Measurements from ENCODE around the gene ROM1. TPM values are rescaled to one million over a fixed set of nuclear protein-coding genes. Genes with fewer than 3 reads are reported as not detected.

ROM1 gene
- polyA plus RNA-seq, 1 donor from 2014 or later: 0.19 TPM

GRCh38 chr11:62599901-62600300, 13.2 kb upstream of the ROM1 start:
- Mint-ChIP-seq H3K36me3 (peaks cover 11% of the 10 kb centered on the region), H3K27me3 (peaks cover 2% of the 10 kb centered on the region), H3K9me3 (peaks cover 0 to 3% (median 0%) of the 10 kb centered on the region in 3 donors), H3K4me1 (peaks cover 31 to 45% (median 37%) of the 10 kb centered on the region in 3 donors), H3K4me3 (peak overlapping the region; percentile 89 to 99 (median 96)), H3K27ac (peak overlapping the region; percentile 92 to 94 (median 94))

GRCh38 chr11:62600367-62601121, 12.5 kb upstream of the ROM1 start:
- peaks cover 0 to 3% (median 0%) of the 10 kb centered on the region in 3 donors for H3K9me3 Mint-ChIP-seq
- peaks cover 11% of the 10 kb centered on the region for H3K36me3 Mint-ChIP-seq
- peaks cover 31 to 43% (median 37%) of the 10 kb centered on the region in 3 donors for H3K4me1 Mint-ChIP-seq
- peak overlapping the region; percentile 92 to 94 (median 94) for H3K27ac Mint-ChIP-seq
- H3K4me3 Mint-ChIP-seq: peak overlapping the region; percentile 89 to 99 (median 96)
- H3K27me3 Mint-ChIP-seq: peaks cover 2% of the 10 kb centered on the region

GRCh38 chr11:62601122-62601371, 12.0 kb upstream of the ROM1 start:
- Mint-ChIP-seq H3K36me3 (peaks cover 11% of the 10 kb centered on the region), H3K4me3 (peak overlapping the region; percentile 89 to 99 (median 96)), H3K27ac (peak overlapping the region; percentile 47 to 94 (median 94)), H3K9me3 (peaks cover 0 to 3% (median 0%) of the 10 kb centered on the region in 3 donors), H3K4me1 (peaks cover 31 to 43% (median 38%) of the 10 kb centered on the region in 3 donors), H3K27me3 (peaks cover 2% of the 10 kb centered on the region)

- Mint-ChIP-seq H3K27ac (peak within 1 kb of the TSS; percentile 94 to 99 (median 97)), H3K4me3 (peak within 1 kb of the TSS; percentile 89 to 99 (median 96)), H3K9me3 (peaks cover 0 to 3% (median 0%) of the 10 kb centered on the region in 3 donors), H3K36me3 (peaks cover 11% of the 10 kb centered on the region), H3K27me3 (peaks cover 2% of the 10 kb centered on the region), H3K4me1 (peaks cover 31 to 44% (median 41%) of the 10 kb centered on the region in 3 donors)
Observed at GRCh38 chr11:62601372-62602140, 11.5 kb upstream of the ROM1 start, which contains the start of gene MTA2. TSS of gene MTA2 (minus strand) at chr11:62601865. CDS start at chr11:62601450, 415 bp downstream.

- peaks cover 11% of the 10 kb centered on the region for H3K36me3 Mint-ChIP-seq
Observed at GRCh38 chr11:62602141-62603071, 10.7 kb upstream of the ROM1 start.

GRCh38 chr11:62603072-62603408, 10.0 kb upstream of the ROM1 start:
- H3K4me3 Mint-ChIP-seq: peak overlapping the region; percentile 65 to 76 (median 70)
- H3K4me1 Mint-ChIP-seq: peaks cover 32 to 46% (median 45%) of the 10 kb centered on the region in 3 donors
- H3K27me3 Mint-ChIP-seq: peaks cover 2% of the 10 kb centered on the region
- H3K36me3 Mint-ChIP-seq: peaks cover 11% of the 10 kb centered on the region
- peak overlapping the region in 2 of 3 donors; percentile 54 to 75 for H3K27ac Mint-ChIP-seq
- H3K9me3 Mint-ChIP-seq: peaks cover 0 to 3% (median 0%) of the 10 kb centered on the region in 3 donors

More at GRCh38 chr11:62602141-62603071, 10.7 kb upstream of the ROM1 start:
- H3K9me3 Mint-ChIP-seq: peaks cover 0 to 3% (median 0%) of the 10 kb centered on the region in 3 donors
- H3K4me1 Mint-ChIP-seq: peaks cover 31 to 45% (median 41%) of the 10 kb centered on the region in 3 donors
- peaks cover 2% of the 10 kb centered on the region for H3K27me3 Mint-ChIP-seq
- peak overlapping the region; percentile 94 to 99 (median 97) for H3K27ac Mint-ChIP-seq
- H3K4me3 Mint-ChIP-seq: peak overlapping the region; percentile 89 to 99 (median 96)

- Mint-ChIP-seq H3K9me3 (peaks cover 0 to 3% (median 0%) of the 10 kb centered on the region in 3 donors), H3K27ac (peak overlapping the region; percentile 49 to 75 (median 54)), H3K4me3 (peak overlapping the region in 3 of 4 donors; percentile 65 to 73 (median 68)), H3K27me3 (no peaks in the 10 kb centered on the region), H3K36me3 (peaks cover 8% of the 10 kb centered on the region), H3K4me1 (peaks cover 25 to 39% (median 38%) of the 10 kb centered on the region in 3 donors)
Observed at GRCh38 chr11:62603776-62604299, 9.2 kb upstream of the ROM1 start.

GRCh38 chr11:62604460-62605120, 8.5 kb upstream of the ROM1 start:
- H3K27me3 Mint-ChIP-seq: no peaks in the 10 kb centered on the region
- H3K36me3 Mint-ChIP-seq: peaks cover 5% of the 10 kb centered on the region
- H3K4me1 Mint-ChIP-seq: peaks cover 19 to 34% (median 31%) of the 10 kb centered on the region in 3 donors
- H3K4me3 Mint-ChIP-seq: peak overlapping the region in 1 of 4 donors; percentile 65
- no peaks in the 10 kb centered on the region for H3K9me3 Mint-ChIP-seq
- peak overlapping the region in 1 of 3 donors; percentile 54 for H3K27ac Mint-ChIP-seq

GRCh38 chr11:62605467-62605866, 7.6 kb upstream of the ROM1 start:
- no peaks in the 10 kb centered on the region for H3K27me3 Mint-ChIP-seq
- no peaks in the 10 kb centered on the region for H3K9me3 Mint-ChIP-seq
- H3K4me1 Mint-ChIP-seq: peaks cover 11 to 27% (median 27%) of the 10 kb centered on the region in 3 donors
- peaks cover 4% of the 10 kb centered on the region for H3K36me3 Mint-ChIP-seq
- peak overlapping the region in 1 of 4 donors; percentile 14 for H3K4me3 Mint-ChIP-seq
- peak overlapping the region in 2 of 3 donors; percentile 57 to 62 for H3K27ac Mint-ChIP-seq

GRCh38 chr11:62605902-62606301, 7.2 kb upstream of the ROM1 start:
- Mint-ChIP-seq H3K27me3 (no peaks in the 10 kb centered on the region), H3K9me3 (no peaks in the 10 kb centered on the region), H3K4me3 (peak overlapping the region in 1 of 4 donors; percentile 45), H3K36me3 (peaks cover 4% of the 10 kb centered on the region), H3K4me1 (peaks cover 13 to 29% (median 25%) of the 10 kb centered on the region in 3 donors), H3K27ac (peak overlapping the region in 1 of 3 donors; percentile 62)

- no peaks in the 10 kb centered on the region for H3K27me3 Mint-ChIP-seq
- peak overlapping the region in 1 of 4 donors; percentile 75 for H3K4me3 Mint-ChIP-seq
- H3K9me3 Mint-ChIP-seq: no peaks in the 10 kb centered on the region
- H3K27ac Mint-ChIP-seq: peak overlapping the region in 1 of 3 donors; percentile 98
- no peaks in the 10 kb centered on the region for H3K36me3 Mint-ChIP-seq
- H3K4me1 Mint-ChIP-seq: peaks cover 12 to 26% (median 18%) of the 10 kb centered on the region in 3 donors
Observed at GRCh38 chr11:62607714-62608113, 5.3 kb upstream of the ROM1 start.

- H3K4me1 Mint-ChIP-seq: peaks cover 10 to 20% (median 19%) of the 10 kb centered on the region in 3 donors
- no peaks in the 10 kb centered on the region for H3K36me3 Mint-ChIP-seq
- H3K9me3 Mint-ChIP-seq: no peaks in the 10 kb centered on the region
- no peaks in the 10 kb centered on the region for H3K27me3 Mint-ChIP-seq
- H3K4me3 Mint-ChIP-seq: peak overlapping the region in 1 of 4 donors; percentile 95
- peak overlapping the region in 1 of 3 donors; percentile 98 for H3K27ac Mint-ChIP-seq
Observed at GRCh38 chr11:62608776-62609175, 4.3 kb upstream of the ROM1 start.

GRCh38 chr11:62610403-62610802, 2.7 kb upstream of the ROM1 start:
- H3K36me3 Mint-ChIP-seq: no peaks in the 10 kb centered on the region
- H3K4me1 Mint-ChIP-seq: peaks cover 10 to 18% (median 17%) of the 10 kb centered on the region in 3 donors
- peak overlapping the region; percentile 47 to 95 (median 71) for H3K4me3 Mint-ChIP-seq
- no peaks in the 10 kb centered on the region for H3K27me3 Mint-ChIP-seq
- no peaks in the 10 kb centered on the region for H3K9me3 Mint-ChIP-seq
- H3K27ac Mint-ChIP-seq: peak overlapping the region in 2 of 3 donors; percentile 82 to 98

Data from IgD-negative memory B cell (primary cell).